Stimulated activated naive CD4-positive, alpha-beta T cell treated with Interleukin-2 at 50 U/mL for 16 hours (primary cell): ENCODE data around the gene NUB1.

Source experiments
- DNase-seq: peaks from one replicate; lab custom pipeline; 2025; lab: John Stamatoyannopoulos, UW

The NUB1 gene

DNA sequence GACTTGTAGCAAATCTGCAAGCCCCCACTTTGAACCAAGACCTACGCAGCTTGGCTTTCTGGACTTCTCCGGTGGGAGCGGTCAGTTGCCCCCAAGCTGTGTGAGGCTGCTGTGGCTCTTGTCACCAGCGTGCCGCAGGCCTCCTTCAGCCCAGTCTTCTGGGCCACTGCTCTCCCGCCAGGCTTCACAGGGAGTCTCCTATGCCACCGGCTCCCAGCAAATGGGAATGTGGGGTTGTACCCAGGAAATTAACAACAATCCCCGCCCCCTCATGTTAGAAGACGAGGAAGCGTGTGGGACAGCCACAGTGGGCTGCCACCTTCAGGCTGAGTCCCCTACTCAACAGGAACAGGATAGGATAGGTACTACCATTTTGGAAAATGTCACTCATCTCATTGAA is 64.0 kb downstream of the NUB1 start:
- DNase-seq, result no peak

DNA sequence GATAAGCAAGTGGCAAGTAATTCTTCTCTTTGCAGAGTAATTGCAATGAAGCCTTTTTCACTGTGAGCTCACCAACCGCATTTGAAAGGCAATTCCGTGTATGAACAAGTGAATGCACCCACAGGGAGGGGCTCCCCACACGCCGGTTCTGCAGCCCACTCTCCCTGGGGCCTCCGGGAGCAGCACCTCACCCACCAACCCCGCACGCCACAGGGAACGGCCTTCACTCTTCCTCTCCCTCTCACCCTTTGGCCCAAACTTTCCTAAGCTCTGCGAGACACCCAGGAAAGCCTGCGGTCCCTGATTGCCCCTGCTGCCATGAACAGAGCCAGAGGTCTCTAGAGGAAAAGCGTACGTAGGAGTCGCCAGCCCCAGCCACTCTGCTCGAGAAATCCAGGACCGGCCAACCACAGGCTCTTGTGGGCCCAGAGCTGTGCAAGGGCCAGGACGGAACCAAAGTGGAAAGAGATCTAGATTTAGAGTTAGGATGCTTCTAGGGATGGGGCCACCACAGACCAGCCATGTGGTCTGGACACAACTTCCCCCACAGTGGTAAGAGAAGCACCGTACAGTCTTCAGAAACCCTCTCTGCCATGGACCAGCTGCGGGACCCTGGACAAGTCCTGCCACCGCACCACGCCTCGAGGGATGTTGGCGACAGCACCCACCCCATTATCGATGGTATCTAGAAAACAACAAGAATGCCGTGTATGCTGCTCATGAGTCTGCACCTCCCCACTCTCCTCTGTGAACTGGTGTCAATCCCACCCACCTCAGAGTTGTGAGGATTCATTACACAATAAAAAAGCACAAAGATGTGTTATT is 64.7 kb downstream of the NUB1 start:
- no peak for DNase-seq

DNA sequence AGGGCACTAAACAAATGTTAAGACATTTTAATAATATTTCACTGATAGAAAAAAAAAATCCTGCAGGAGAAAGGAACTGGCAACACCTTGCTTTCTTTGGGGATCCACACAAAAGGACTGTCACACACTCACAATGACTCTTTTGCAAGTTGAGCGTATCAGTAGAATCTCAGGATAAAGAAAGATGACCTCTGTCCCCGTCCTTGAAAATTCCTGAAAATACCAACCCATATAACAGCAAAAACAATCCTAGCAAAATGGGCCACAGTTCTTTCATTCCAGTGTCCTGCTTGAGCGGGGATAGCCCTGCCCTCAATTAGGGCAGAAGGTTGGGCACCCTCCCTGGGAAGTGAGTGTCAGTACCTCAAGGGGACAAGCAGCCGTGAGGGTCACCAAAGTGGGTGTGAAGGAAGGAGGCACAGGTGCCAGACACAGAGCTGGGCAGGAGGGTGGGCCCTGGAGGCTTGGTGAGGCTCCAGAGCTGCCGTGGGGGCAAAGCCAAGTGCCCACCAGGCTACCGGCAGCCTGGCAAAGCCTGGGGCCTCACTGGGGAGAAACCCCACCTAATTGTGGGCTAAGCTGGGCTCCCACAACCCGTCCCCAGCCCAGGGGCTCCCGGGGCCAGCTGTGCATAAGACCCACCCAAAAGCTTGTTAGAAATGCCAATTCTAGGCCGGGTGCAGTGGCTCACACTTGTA is 65.4 kb downstream of the NUB1 start:
- DNase-seq, result no peak

DNA sequence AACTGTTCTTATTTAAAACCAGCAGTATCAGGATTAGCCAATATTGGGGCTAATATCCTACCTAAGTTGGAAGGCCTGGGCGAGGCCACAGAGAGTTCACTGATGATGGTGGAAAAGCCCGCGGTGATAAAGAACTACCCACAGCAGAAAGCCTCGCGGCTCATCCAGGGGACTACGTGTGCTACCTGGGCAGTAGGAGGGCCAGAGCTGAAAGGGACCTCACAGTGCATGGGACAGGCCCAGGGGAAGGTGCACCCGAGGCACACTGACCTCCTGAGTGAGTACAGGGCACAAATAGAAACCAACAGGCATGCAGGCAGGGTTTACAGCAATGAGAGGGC is 66.9 kb downstream of the NUB1 start:
- no peak for DNase-seq

DNA sequence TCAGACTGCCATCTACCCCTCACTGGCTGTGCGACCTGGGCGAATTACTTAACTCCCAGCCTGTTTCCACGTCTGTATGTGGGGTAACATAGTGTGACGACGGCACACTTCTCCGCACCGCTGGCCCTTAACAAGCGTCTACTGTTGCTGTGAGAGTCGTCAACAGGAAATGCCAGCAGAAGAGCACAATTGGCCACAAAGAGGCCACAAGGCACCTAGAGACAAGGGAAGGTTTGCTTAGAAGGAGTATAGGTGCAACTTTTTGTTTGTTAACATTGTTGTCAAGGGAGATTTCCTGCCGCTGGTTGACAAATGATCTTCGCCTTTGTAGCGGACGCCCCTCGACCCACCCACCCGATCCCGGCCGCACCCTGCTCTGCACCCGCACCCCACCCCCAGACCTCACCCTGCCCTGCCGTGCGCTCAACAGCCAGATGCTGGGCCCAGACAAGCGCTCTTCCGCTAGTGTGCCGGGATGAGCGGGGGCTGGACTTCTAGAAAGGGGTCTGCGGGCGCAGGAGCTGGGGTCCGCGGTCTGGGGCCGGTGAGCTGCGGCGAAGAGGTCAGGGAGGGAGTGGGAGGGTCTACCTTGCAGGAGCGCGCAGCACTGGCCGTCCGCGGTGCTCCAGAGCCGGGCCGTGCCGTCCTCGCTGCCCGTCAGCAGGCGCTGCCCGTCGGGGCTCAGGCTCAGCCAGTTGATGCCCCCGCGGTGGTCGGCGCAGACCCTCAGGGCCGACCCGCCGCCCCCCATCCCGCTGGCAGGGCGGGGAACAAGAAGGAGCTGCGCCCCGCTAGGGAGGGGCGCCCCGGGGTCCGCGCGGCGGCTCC is 67.4 kb downstream of the NUB1 start:
- DNase-seq, result peak; percentile 69

DNA sequence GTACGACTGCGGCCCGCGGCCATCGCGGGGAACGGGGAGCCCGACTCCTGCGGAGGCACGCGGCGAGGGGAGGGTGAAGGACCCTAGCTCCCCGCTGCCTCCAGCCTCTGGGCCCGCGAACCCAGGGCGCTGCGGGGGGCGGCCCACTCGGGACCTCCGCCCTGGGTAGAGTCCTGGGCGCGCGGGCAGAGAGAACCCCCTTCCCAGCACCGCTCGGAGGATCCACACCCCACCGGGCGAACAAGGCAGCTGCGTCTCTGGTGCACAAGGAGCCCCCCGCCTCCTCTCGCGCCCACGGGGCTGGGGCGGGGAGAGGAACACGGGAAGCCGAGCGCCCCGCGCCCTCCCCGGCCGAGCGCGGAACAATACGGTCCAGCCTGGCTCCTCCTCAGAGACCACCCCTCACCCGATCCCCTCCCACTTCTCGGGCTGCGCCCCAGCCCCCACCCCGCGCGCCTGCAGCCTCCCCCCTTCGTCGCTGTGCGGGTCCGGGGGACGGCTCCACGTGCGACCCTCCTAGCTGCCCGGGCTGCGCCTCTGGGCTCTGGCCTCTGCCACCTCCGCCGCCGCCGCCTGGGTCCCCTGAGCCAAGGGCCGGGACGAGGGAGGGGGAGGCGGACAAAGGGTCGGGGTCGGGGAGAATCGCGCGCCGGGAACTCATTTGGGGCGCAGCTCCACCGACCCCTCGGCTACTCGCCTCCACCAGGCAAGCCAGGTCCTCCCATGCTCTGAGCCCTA is 68.2 kb downstream of the NUB1 start, which contains the start of gene WDR86:
Gene WDR86 (minus strand): TSS at position 372 of the 738 bp plus-strand sequence. CDS start 449 bp downstream, outside the sequence.
- DNase-seq, result no peak

DNA sequence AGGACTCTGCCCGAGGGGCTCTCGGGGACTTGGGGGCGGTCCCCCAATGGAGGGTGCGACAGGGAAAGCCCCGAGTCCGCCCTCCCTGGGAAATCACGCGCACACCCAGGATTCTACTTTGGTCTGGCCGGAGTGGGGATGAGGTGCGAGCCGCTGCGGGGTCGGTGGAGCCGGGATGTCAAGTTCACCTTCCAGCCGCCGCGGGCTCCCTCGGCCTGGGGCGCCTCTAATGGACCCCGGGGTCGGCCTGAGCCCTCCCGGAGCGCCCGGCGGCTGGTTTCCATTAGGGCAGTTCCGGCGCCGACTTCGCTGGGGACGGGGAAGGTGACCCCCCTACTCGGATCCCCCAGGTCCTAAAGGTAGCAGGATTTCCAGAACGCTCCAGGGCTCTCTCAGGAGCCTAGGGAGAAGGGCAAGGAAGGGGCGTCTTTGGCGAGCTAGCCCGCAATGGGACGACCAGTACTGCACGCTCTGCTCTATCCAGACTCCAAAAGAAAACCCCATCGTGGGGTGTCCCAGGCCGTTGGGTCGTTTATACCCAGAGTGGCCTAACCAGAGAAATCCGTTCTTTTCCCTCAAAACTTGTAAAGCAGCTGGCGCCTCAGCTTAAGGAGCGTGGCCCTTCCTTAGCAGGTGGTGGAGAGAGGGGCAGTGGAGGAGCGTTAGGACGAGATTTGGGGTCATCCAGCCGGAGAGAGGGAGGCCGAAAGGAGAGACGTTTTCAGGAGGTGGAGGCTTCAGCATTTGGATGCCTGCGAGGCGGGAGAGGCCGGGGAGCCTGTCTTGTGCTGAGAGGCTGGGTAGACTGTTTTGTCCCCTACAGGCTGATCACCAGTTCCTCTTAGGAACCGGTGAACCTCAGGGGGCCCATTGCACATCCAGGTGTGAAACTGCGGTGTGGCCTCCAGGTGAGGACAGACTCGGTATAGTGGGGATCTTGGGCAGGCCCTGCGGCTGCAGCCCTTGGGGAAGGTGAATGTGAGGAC is 69.1 kb downstream of the NUB1 start:
- DNase-seq, result no peak

DNA sequence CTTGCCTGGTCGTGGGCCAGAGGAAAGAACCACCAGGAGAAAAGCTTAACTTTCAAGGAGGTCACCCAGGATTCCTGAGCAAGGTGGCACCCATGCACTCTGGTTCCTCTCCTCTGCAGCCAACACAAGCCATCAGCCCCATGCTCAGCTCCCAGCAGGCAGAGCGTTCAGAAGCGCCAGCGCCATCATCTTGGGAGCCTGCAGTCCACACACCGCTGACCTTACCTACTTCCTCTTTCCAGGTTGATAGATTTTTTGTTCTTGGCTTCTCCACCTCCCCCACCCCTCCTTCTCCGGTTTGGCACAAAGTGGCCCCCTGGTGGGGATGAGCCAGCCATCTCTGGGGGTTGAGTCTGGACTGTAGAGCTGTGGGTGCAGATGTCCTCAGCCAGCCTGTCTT is 69.9 kb downstream of the NUB1 start:
- no peak for DNase-seq

DNA sequence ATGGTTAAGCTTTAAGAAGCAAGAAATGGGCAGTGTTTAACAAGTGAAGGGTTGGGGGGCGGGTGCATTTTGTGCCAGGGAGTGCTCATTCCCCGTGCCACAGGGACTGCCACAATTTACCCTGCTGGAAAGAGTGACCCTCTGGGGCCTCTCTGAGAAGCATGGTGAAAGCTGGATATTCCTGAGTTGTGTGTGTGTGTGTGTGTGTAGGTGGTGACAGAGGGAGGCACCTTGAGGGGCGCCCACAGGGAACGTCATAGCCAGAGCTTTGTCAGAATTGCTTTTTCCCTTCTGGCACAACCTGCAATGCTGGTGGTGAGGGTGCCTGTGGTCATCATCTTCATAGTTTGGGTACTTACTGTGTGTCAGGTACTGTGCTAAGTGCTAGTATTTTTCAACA is 70.7 kb downstream of the NUB1 start:
- DNase-seq, result no peak

DNA sequence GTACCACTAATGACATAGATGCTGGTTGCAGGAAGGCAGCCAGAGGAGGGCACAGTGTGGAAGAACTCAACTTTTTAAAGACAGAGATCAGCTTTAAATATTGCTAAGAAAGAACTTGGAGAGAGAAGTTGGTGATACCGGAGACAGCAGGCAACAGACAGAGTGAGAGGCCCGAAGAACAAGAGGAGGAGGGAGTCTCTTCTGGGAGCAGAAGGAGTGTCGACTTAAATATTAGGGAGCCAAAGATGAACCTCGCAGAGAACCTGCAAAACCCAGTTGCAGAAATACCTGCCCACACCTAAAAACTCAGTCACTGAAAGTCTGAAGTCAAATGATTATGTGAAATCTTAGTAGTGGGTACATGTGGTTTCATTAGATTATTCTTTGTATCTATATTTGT is 71.6 kb downstream of the NUB1 start:
- no peak for DNase-seq

DNA sequence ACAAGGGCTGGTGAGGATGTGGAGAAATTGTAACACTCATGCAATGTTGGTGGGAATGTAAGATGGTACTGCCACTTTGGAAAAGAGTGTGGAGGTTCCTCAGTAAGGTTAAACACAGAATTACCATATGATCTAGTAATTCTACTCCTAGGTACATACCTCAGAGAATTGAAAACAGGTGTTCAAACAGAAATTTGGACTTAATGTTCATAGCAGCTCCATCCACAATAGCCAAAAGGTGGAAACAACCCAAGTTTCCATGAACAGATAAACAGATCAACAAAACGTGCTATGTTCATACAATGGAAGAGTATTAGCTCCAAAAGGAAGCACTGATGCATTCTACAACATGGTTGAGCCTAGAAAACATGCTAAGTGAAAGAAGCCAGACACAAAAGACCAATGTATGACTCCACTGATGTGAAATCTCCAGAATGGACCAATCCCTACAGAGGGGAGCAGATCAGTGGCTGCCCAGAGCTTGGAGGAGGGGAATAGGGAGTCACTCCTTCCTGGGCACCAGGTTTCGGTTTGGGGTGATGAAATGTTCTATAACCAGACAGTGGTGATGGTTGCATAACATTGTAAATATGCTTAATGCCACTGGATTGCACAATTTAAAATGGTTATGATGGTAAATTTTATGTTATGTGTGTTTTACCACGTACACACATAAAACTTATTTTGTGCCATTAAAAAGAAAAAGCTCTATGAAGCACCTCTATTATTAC is 73.9 kb downstream of the NUB1 start:
- no peak for DNase-seq

DNA sequence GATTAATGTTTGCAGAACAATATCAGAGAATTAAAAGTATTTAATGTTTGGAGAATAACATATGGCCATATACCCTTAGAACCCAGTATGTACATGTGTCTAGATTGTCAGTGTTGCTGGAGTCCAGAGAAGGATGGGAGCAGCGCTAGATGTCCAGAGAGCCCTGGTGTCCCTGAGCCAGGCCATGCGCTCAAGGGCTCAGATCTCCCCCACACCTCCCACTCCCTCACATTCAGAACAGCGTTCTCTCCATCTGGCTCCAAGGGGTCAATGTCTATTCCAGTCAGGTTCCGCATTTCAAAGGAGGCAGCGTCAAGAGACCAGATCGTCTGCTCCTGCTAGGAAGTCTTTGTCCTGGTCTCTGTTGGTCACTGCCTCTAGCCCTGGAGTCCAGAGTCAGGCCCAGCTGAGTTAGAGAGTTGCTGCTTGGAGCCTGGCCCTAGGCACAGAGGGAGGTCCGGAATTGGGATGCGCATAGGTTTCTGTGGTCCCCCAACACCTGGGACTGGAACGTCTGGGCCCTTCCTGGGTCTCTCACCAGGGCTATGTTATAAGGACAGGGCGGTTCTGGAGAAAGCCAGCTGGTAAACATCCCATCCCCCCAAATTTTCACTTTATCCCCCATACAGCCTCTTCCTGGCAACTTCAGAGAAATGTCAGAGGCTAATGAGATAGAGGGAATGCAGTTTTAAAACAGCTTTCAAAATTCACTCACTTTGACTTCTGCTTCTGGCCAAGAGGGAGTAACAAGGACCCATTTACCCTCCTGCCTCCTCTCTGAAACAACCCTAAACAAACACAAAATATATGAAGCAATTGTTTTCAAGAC is 74.7 kb downstream of the NUB1 start:
- DNase-seq, result no peak

DNA sequence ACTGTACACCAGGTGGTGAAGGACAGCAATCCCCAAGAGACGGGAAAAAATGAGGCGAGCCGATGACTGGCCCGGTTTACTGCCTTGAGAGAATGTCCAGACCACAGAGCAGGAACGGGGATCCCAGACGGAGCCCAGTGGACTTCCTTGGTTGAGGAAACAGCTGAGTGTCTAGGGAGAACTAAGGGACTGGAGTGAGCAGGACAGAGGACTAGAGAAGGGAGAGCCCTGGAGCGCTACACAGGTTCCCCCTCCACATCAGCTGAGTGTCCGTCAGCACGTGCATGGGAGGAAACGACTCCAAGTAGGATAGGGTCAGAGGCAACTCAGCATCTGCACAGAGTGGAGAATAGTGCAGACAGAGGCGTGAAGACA is 75.3 kb downstream of the NUB1 start:
- DNase-seq, result no peak

DNA sequence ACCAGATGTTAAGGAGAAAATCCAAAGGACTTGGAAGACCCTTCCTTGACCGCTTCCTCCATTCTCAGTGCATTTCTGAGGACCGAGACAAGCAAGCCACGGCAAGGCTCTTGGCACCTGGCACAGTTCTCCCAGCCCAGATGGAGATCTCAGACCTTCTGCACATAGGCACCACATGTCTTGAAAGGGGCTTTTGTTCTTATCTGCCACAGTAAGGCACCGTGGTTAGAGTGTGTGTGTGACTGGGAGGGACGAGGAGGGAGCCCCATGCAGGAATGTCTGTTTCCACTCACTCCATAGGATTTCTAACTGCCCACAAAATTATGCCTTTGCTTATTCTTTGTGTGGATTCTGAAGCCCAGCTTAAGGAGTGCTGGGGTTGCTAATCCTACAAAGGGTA is 78.5 kb downstream of the NUB1 start:
- DNase-seq, result no peak

DNA sequence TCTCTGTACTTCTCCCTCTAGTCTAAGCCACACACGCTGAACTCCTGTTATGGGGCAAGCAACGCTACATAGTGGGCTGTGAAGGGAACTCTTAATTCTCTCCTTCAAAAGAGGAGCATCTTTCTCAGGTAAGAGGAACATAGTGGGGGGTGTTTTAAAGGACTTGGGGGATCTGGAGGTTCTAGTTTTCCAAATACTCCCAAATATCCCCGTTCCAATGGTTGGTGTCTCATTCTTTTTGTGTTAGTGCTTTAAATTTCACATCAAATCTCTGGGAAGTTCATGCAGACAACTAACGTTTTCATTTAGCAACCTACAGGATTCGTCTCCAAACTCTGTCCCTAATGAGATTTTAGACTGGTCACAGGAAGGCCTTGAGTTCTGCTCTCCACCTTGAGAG is 80.6 kb downstream of the NUB1 start:
- DNase-seq, result no peak

DNA sequence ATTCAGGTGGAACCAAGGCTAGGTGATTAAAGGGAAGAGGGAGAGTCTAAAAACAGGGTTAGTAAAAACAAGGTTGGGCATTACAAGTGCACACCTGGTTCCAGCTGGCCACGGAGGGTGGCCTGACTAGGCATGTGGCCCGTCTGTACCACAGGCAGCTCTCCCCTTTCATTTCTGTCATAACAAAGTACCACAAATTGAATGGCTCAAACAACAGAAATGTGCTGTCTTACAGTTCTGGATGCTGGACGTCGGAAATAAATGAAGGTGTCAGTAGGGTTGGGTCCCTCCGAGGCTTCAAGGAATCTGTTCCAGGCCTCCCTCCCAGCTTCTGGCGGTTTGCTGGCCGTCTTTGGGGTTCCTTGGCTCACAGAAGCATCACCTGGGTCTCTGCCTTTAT is 81.6 kb downstream of the NUB1 start:
- no peak for DNase-seq

DNA sequence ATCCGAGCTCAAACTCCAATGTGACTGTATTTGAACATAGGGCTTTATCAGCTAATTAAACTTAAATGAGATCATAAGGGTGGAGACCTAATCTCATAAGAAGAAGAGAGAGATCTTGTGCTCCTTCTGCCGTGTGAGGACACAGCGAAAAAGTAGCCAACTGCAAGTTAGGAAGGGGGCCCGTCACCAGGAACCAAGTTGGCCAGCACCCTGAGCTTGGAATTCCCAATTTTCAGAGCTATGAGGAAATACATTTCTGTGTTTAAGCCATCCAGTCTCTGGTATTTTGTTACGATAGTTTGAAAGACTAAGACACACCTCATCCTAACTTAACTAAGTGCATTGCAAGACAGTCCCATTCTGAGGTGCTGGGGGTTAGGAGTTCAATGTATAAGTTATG is 82.3 kb downstream of the NUB1 start:
- DNase-seq, result no peak

DNA sequence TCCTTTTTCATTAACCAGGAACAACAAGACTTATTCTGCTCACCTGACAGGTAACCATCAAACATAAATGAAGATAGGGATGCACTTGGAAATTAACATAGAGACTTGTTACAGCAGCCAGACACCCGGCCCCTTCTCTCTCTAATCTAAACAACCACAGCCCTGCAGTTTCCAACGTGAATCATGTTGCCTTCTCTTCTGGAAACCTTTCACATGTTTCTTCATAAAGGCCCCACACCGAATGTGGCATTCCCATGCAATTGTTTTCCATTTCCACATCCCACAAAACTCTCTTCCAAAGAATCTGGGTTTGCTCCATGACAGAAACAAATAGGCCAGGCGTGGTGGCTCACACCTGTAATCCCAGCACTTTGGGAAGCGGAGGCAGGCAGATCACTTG is 83.2 kb downstream of the NUB1 start:
- no peak for DNase-seq
